Measurements from ENCODE around the gene GRIN3B. TPM values are rescaled to one million over a fixed set of nuclear protein-coding genes. Genes with fewer than 3 reads are reported as not detected.

Gene GRIN3B
- total and polyA plus RNA-seq, 2 of the 8 experiments (the other 6 are each of a cell fraction or from before 2014, with no cell fraction given): 0.45 to 1.0 TPM

DNA sequence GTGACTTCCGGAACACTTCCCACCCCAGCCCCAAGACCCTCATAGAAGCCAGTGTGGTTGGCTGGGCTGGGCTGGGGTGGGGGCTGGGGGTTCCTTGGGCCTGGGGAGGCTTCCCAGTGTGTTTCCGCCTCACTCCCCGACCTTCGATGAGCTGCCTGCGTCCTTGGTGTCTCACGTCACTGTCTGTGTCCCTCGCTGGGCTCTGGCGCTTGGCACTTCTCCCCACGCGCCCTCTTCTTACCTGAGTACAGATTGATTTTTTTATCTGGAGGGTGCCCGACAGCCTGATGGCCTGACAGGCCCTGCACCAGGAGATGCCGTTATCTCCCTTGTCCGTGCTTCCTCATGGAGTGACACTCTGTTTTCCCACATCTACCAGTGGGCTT is 7.6 kb upstream of the GRIN3B start (continued):
- TF ChIP-seq POU5F1 (IDR thresholded peaks at IDR 0.05; ENCODE audit: low read depth, low read length): no peak
- TF ChIP-seq SRF (IDR thresholded peaks at IDR 0.05; ENCODE audit: low read depth, low read length): no peak
- TF ChIP-seq HDAC6 (IDR thresholded peaks at IDR 0.05; ENCODE audit: low read depth, low read length): no peak
- TF ChIP-seq TEAD4 (IDR thresholded peaks at IDR 0.05; ENCODE audit: low read depth, low read length): no peak
- TF ChIP-seq NRF1 (IDR thresholded peaks at IDR 0.05; ENCODE audit: low read depth, low read length): no peak
- TF ChIP-seq, protein P1, sequence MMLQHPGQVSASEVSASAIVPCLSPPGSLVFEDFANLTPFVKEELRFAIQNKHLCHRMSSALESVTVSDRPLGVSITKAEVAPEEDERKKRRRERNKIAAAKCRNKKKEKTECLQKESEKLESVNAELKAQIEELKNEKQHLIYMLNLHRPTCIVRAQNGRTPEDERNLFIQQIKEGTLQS (IDR thresholded peaks at IDR 0.05; ENCODE audit: insufficient read depth, low read depth, low read length): no peak

Measured in H1 (cell line).